HepG2 (cell line): ENCODE measurements around the gene GMPPB. TPM values are rescaled to one million over a fixed set of nuclear protein-coding genes. Genes with fewer than 3 reads are reported as not detected.

ENCODE experiments used
- BORCS8-MEF2B ChIP-seq: sonication (generic); formaldehyde crosslinking; IDR thresholded peaks from 2 replicates; pipeline ENCODE4 v1.8.0; 2022; ENCODE audit warnings: mild to moderate bottlenecking, missing genetic modification reagents
- CBX1 ChIP-seq: IDR thresholded peaks from one replicate; pipeline ENCODE4 v1.6.1; 2016; ENCODE audit warnings: antibody characterized with exemption, low read depth
- SMAD1 ChIP-seq: sonication (generic); formaldehyde crosslinking; IDR thresholded peaks from 2 replicates; pipeline ENCODE4 v1.4.0; 2020; ENCODE audit warnings: missing genetic modification reagents, low read depth, mild to moderate bottlenecking, borderline replicate concordance
- SYNCRIP ChIP-seq: fragments of 200-400 bp; formaldehyde crosslinking; IDR thresholded peaks from 2 replicates; pipeline ENCODE4 v1.6.1; 2018; ENCODE audit warnings: mild to moderate bottlenecking, low read depth, low read length; ENCODE audit not compliant: insufficient read depth
- ZNF251 ChIP-seq: sonication (generic); formaldehyde crosslinking; IDR thresholded peaks from 2 replicates; pipeline ENCODE4 v1.9.0; 2021; ENCODE audit warnings: mild to moderate bottlenecking, missing genetic modification reagents
- ZNF501 ChIP-seq: sonication (generic); formaldehyde crosslinking; IDR thresholded peaks from 2 replicates; pipeline ENCODE4 v1.5.1; 2020; ENCODE audit warnings: mild to moderate bottlenecking, moderate library complexity, missing genetic modification reagents
- polyA plus RNA-seq, 8 experiments: library from polyadenylated mRNA; depleted of rRNA in 3 of 8; stranded (reverse) in 7 of 8; unstranded in 1 of 8; fragments of >200 nt; fragmentation: Illumina TruSeq in 4 of 8; extraction: Trizol in 4 of 8; gene quantifications; 2 replicates each; pipeline versions ENCODE4 v1.2.1 to v1.2.3, GENCODE V29; 2011 to 2016; ENCODE audit warnings: low read depth in 4 of 8, missing spikeins in 1 of 8, mixed read lengths in 1 of 8; ENCODE audit not compliant: insufficient read depth in 1 of 8
- total RNA-seq, 5 experiments: library from RNA; depleted of rRNA; stranded (reverse); fragments of >200 nt; fragmentation: Illumina TruSeq; extraction: Trizol; gene quantifications; 2 replicates each; pipeline ENCODE4 v1.2.3, GENCODE V29; 2016; ENCODE audit warnings: low read depth in 1 of 5
- TF ChIP-seq, protein P1 (sequence below): sonication (generic); formaldehyde crosslinking; IDR thresholded peaks from 2 replicates; pipeline ENCODE4 v1.5.0; 2020; ENCODE audit warnings: mild to moderate bottlenecking, missing genetic modification reagents, borderline replicate concordance
- TF ChIP-seq, protein P2 (sequence below): sonication (generic); formaldehyde crosslinking; IDR thresholded peaks from 2 replicates; pipeline ENCODE4 v1.4.0; 2020; ENCODE audit warnings: missing genetic modification reagents
- TF ChIP-seq, protein P3 (sequence below): sonication (generic); formaldehyde crosslinking; IDR thresholded peaks from 2 replicates; pipeline ENCODE4 v1.8.0; 2022; ENCODE audit warnings: missing genetic modification reagents, mild to moderate bottlenecking, moderate library complexity, borderline replicate concordance
- TF ChIP-seq, protein P4 (sequence below): sonication (generic); formaldehyde crosslinking; IDR thresholded peaks from 2 replicates; pipeline ENCODE4 v1.4.0; 2020; ENCODE audit warnings: missing genetic modification reagents
- TF ChIP-seq, protein P5 (sequence below): IDR thresholded peaks from 2 replicates; pipeline ENCODE4 v1.6.1; 2016; ENCODE audit warnings: mild to moderate bottlenecking, missing biosample characterization, missing genetic modification reagents

The GMPPB gene
- total and polyA plus RNA-seq, 2 of the 13 experiments (the other 11 are each of a cell fraction or from before 2014, with no cell fraction given): 6.5 to 23.1 TPM

DNA sequence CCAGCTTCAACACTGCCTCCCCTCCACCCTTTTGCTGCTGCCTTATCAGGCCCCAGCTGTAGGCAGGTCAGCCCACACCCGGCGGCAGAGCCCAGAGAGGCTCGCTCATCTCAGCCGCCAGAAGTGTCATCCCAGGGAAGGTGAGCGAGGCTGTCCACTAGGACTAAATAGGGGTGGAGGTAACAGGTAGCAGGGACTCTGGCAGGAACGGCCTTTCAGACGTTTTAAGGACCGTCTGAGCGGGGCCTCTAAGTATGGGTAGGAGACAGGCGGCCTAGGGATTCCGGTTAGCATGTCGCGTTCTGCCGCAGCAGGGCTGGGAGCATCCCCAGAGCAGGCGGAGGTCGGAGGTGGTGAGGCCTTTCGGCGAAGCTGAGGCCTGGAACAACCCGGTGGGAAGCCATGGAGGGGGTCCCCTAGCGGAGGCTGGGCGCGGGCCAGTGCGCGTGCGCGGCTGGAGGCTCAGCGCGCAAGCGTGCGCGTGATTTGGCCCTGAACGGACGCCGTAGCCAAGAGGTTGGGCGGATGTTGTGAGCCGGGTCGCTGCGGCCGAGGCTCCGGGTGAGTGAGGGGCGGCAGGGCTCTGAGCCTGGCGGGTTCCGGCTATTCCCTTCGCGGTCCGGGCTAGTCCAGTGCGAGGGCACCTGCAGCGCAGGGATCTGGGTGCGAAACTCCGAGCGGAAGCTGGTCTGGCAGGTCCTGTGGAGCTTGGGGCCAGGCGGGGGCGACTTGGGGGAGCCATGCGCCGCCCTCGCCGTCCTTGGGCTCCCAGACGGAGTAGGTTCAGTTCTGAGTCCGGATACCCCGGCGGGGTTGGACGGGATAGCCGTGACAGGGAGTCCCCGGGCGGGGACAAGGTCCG is 34.5 kb downstream of the GMPPB start, which contains the start of the genes MST1 and RNF123 (continued):
- TF ChIP-seq, protein P1, sequence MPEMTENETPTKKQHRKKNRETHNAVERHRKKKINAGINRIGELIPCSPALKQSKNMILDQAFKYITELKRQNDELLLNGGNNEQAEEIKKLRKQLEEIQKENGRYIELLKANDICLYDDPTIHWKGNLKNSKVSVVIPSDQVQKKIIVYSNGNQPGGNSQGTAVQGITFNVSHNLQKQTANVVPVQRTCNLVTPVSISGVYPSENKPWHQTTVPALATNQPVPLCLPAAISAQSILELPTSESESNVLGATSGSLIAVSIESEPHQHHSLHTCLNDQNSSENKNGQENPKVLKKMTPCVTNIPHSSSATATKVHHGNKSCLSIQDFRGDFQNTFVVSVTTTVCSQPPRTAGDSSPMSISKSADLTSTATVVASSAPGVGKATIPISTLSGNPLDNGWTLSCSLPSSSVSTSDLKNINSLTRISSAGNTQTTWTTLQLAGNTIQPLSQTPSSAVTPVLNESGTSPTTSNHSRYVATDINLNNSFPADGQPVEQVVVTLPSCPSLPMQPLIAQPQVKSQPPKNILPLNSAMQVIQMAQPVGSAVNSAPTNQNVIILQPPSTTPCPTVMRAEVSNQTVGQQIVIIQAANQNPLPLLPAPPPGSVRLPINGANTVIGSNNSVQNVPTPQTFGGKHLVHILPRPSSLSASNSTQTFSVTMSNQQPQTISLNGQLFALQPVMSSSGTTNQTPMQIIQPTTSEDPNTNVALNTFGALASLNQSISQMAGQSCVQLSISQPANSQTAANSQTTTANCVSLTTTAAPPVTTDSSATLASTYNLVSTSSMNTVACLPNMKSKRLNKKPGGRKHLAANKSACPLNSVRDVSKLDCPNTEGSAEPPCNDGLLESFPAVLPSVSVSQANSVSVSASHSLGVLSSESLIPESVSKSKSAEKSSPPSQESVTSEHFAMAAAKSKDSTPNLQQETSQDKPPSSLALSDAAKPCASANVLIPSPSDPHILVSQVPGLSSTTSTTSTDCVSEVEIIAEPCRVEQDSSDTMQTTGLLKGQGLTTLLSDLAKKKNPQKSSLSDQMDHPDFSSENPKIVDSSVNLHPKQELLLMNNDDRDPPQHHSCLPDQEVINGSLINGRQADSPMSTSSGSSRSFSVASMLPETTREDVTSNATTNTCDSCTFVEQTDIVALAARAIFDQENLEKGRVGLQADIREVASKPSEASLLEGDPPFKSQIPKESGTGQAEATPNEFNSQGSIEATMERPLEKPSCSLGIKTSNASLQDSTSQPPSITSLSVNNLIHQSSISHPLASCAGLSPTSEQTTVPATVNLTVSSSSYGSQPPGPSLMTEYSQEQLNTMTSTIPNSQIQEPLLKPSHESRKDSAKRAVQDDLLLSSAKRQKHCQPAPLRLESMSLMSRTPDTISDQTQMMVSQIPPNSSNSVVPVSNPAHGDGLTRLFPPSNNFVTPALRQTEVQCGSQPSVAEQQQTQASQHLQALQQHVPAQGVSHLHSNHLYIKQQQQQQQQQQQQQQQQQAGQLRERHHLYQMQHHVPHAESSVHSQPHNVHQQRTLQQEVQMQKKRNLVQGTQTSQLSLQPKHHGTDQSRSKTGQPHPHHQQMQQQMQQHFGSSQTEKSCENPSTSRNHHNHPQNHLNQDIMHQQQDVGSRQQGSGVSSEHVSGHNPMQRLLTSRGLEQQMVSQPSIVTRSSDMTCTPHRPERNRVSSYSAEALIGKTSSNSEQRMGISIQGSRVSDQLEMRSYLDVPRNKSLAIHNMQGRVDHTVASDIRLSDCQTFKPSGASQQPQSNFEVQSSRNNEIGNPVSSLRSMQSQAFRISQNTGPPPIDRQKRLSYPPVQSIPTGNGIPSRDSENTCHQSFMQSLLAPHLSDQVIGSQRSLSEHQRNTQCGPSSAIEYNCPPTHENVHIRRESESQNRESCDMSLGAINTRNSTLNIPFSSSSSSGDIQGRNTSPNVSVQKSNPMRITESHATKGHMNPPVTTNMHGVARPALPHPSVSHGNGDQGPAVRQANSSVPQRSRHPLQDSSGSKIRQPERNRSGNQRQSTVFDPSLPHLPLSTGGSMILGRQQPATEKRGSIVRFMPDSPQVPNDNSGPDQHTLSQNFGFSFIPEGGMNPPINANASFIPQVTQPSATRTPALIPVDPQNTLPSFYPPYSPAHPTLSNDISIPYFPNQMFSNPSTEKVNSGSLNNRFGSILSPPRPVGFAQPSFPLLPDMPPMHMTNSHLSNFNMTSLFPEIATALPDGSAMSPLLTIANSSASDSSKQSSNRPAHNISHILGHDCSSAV (CRISPR knock-in tag): 0 out of 2 replicates have a peak, but pooled peaks have one; percentile 73
- TF ChIP-seq ZNF501 (CRISPR knock-in tag): peak; percentile 77; the same call in 1 of the 2 replicates
- peak; percentile 58 for TF ChIP-seq CBX1
- no peak for TF ChIP-seq SYNCRIP
- peak; percentile 70; the same call in 1 of the 2 replicates for TF ChIP-seq BORCS8-MEF2B (CRISPR knock-in tag)
- TF ChIP-seq, protein P2, sequence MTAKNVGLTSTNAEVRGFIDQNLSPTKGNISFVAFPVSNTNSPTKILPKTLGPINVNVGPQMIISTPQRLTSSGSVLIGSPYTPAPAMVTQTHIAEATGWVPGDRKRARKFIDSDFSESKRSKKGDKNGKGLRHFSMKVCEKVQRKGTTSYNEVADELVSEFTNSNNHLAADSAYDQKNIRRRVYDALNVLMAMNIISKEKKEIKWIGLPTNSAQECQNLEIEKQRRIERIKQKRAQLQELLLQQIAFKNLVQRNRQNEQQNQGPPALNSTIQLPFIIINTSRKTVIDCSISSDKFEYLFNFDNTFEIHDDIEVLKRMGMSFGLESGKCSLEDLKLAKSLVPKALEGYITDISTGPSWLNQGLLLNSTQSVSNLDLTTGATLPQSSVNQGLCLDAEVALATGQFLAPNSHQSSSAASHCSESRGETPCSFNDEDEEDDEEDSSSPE (CRISPR knock-in tag): peak; percentile 52
- TF ChIP-seq, protein P3, sequence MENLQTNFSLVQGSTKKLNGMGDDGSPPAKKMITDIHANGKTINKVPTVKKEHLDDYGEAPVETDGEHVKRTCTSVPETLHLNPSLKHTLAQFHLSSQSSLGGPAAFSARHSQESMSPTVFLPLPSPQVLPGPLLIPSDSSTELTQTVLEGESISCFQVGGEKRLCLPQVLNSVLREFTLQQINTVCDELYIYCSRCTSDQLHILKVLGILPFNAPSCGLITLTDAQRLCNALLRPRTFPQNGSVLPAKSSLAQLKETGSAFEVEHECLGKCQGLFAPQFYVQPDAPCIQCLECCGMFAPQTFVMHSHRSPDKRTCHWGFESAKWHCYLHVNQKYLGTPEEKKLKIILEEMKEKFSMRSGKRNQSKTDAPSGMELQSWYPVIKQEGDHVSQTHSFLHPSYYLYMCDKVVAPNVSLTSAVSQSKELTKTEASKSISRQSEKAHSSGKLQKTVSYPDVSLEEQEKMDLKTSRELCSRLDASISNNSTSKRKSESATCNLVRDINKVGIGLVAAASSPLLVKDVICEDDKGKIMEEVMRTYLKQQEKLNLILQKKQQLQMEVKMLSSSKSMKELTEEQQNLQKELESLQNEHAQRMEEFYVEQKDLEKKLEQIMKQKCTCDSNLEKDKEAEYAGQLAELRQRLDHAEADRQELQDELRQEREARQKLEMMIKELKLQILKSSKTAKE (CRISPR knock-in tag): no peak
- TF ChIP-seq, protein P4, sequence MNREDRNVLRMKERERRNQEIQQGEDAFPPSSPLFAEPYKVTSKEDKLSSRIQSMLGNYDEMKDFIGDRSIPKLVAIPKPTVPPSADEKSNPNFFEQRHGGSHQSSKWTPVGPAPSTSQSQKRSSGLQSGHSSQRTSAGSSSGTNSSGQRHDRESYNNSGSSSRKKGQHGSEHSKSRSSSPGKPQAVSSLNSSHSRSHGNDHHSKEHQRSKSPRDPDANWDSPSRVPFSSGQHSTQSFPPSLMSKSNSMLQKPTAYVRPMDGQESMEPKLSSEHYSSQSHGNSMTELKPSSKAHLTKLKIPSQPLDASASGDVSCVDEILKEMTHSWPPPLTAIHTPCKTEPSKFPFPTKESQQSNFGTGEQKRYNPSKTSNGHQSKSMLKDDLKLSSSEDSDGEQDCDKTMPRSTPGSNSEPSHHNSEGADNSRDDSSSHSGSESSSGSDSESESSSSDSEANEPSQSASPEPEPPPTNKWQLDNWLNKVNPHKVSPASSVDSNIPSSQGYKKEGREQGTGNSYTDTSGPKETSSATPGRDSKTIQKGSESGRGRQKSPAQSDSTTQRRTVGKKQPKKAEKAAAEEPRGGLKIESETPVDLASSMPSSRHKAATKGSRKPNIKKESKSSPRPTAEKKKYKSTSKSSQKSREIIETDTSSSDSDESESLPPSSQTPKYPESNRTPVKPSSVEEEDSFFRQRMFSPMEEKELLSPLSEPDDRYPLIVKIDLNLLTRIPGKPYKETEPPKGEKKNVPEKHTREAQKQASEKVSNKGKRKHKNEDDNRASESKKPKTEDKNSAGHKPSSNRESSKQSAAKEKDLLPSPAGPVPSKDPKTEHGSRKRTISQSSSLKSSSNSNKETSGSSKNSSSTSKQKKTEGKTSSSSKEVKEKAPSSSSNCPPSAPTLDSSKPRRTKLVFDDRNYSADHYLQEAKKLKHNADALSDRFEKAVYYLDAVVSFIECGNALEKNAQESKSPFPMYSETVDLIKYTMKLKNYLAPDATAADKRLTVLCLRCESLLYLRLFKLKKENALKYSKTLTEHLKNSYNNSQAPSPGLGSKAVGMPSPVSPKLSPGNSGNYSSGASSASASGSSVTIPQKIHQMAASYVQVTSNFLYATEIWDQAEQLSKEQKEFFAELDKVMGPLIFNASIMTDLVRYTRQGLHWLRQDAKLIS (CRISPR knock-in tag): no peak
- TF ChIP-seq, protein P5, sequence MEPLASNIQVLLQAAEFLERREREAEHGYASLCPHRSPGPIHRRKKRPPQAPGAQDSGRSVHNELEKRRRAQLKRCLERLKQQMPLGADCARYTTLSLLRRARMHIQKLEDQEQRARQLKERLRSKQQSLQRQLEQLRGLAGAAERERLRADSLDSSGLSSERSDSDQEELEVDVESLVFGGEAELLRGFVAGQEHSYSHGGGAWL (CRISPR knock-in tag): no peak; the same call in 1 of the 2 replicates
- peak; percentile 63; the same call in 1 of the 2 replicates for TF ChIP-seq SMAD1 (CRISPR knock-in tag)
- no peak for TF ChIP-seq ZNF251 (CRISPR knock-in tag)
